Measurements from ENCODE around the gene DOCK8. TPM values are rescaled to one million over a fixed set of nuclear protein-coding genes. Genes with fewer than 3 reads are reported as not detected.

Gene DOCK8
- total and polyA plus RNA-seq, 10 of the 15 experiments (the other 5 are each of a cell fraction or from before 2014, with no cell fraction given) = 35.4 to 100 (median 44.7) TPM

- no peak for TF ChIP-seq ZNF274 (IDR thresholded peaks at IDR 0.05; ENCODE audit: insufficient read depth, insufficient read length)
- no peak for TF ChIP-seq SREBF2 (IDR thresholded peaks at IDR 0.05; ENCODE audit: low read length)
- TF ChIP-seq E2F8 (IDR thresholded peaks at IDR 0.05; ENCODE audit: low read depth, partially characterized antibody) = no peak
- no peak for TF ChIP-seq ZBTB40 (IDR thresholded peaks at IDR 0.05; ENCODE audit: borderline replicate concordance)
- no peak for TF ChIP-seq RAD21 (IDR thresholded peaks at IDR 0.05; ENCODE audit: insufficient read depth, low read depth, low read length)
Measured at GRCh38 chr9:249025-249424, 34.4 kb downstream of the DOCK8 start (continued).

GRCh38 chr9:250039-250438 is 35.4 kb downstream of the DOCK8 start:
- Histone ChIP-seq H3K27me3 (replicated peaks in 1 of 2; ENCODE audit: control insufficient read depth in 2 of 2, insufficient read depth in 2 of 2, low read length in 1 of 2) (no peaks in the 10 kb centered on the region), H3K36me3 (ENCODE audit: control insufficient read depth in 2 of 2, insufficient read depth in 2 of 2, low read length in 1 of 2) (no peaks in the 10 kb centered on the region), H3K27ac (ENCODE audit: control insufficient read depth, insufficient read depth) (no peak overlapping the region), H3K4me3 (no peak overlapping the region), H3K79me2 (ENCODE audit: control insufficient read depth, insufficient read depth, low read length) (no peaks in the 10 kb centered on the region), H2AFZ (ENCODE audit: control insufficient read depth, low read depth, low read length) (no peak overlapping the region), H3K9ac (ENCODE audit: control insufficient read depth, insufficient read depth, low read length) (no peak overlapping the region), H3K4me2 (ENCODE audit: control insufficient read depth, insufficient read depth) (no peak overlapping the region), H4K20me1 (ENCODE audit: control insufficient read depth, insufficient read depth) (no peaks in the 10 kb centered on the region; the same call in 1 of the 2 replicates), H3K4me1 (ENCODE audit: control insufficient read depth, insufficient read depth, low read length) (no peaks in the 10 kb centered on the region), H3K9me3 (replicated peaks; ENCODE audit: control insufficient read depth, insufficient read depth, low read length) (no peaks in the 10 kb centered on the region)
- ChIA-PET POLR2A (no interaction called here), CTCF (no interaction called here), SMC1A (ENCODE audit: uncharacterized antibody, unreplicated experiment) (no interaction called here), RAD21 (ENCODE audit: unreplicated experiment) (no interaction called here)
- FAIRE-seq (no peak), DNase-seq (ENCODE audit: low read depth, low spot score) (no peak), ATAC-seq (no peak)
- intact Hi-C loops (cut with micrococcal nuclease; ENCODE audit: unreplicated experiment) (no loop called here), in situ Hi-C loops (cut with MboI) (no loop called here)
- no TSS peak for BruUV-seq (replicated peaks)
- 96% methylated on average over 1 of the region's 1 CpG for WGBS (ENCODE audit: insufficient coverage, insufficient replicate concordance, low lambda C conversion rate, missing lambda C conversion rate)
- TF ChIP-seq SPI1 (IDR thresholded peaks at IDR 0.05; ENCODE audit: borderline replicate concordance, insufficient read depth, low read depth, low read length) = no peak
- TF ChIP-seq MAX (IDR thresholded peaks at IDR 0.05; ENCODE audit: low read depth, low read length) = no peak
- no peak for TF ChIP-seq NFYA (IDR thresholded peaks at IDR 0.05; ENCODE audit: borderline replicate concordance, low read depth, low read length)

Data from GM12878 (cell line).